H1 (cell line): ENCODE results near the gene HS6ST3. TPM values are rescaled to one million over a fixed set of nuclear protein-coding genes. Genes with fewer than 3 reads are reported as not detected.

ENCODE experiments used
- CTCF ChIA-PET: fragments of 300-600 bp; sonication (Branson Sonifier 250); formaldehyde crosslinking; loops from one replicate; lab custom pipeline; 2021; ENCODE audit not compliant: partially characterized antibody; lab: Charles Lee
- POLR2A ChIA-PET: fragments of 300-600 bp; sonication (Branson Sonifier 250); formaldehyde crosslinking; loops from one replicate; lab custom pipeline; 2021; ENCODE audit warnings: inconsistent platforms; ENCODE audit not compliant: partially characterized antibody; lab: Charles Lee
- DNase-seq, 2 experiments: peaks; one replicate each; pipeline versions ENCODE4 v3.0.0 to v3.0.0-alpha.2; 2010 to 2022; ENCODE audit warnings: low spot score in 2 of 2, low read depth in 1 of 2, mixed read lengths in 1 of 2
- FAIRE-seq: peaks from 2 replicates; lab custom pipeline; 2011; peaks lifted over from hg19 to GRCh38; lab: Jason Lieb, UNC
- H2AFZ ChIP-seq: 2 replicates; pipeline ENCODE4 v1.8.1; 2012; ENCODE audit warnings: low read length, inconsistent platforms
- H2AK5ac ChIP-seq: 2 replicates; pipeline ENCODE4 v1.6.1; 2013; ENCODE audit warnings: low read depth, low read length
- H2BK120ac ChIP-seq: replicated peaks from 2 replicates; pipeline ENCODE3; 2013; ENCODE audit warnings: low read depth, low read length, inconsistent platforms
- H2BK12ac ChIP-seq: 2 replicates; pipeline ENCODE4 v1.6.1; 2013; ENCODE audit warnings: low read depth, low read length
- H2BK15ac ChIP-seq: 2 replicates; pipeline ENCODE4 v1.6.1; 2013; ENCODE audit warnings: low read length
- H2BK20ac ChIP-seq: 2 replicates; pipeline ENCODE4 v1.6.1; 2013; ENCODE audit warnings: low read length
- H2BK5ac ChIP-seq: 2 replicates; pipeline ENCODE4 v1.6.1; 2013; ENCODE audit warnings: low read depth, low read length
- H3K14ac ChIP-seq: 2 replicates; pipeline ENCODE4 v1.6.1; 2013; ENCODE audit warnings: inconsistent platforms; ENCODE audit not compliant: insufficient read length
- H3K18ac ChIP-seq: 2 replicates; pipeline ENCODE4 v1.6.1; 2013; ENCODE audit warnings: low read length; ENCODE audit errors: extremely low read depth
- H3K23ac ChIP-seq: 2 replicates; pipeline ENCODE4 v1.6.1; 2013; ENCODE audit warnings: inconsistent platforms; ENCODE audit not compliant: insufficient read length
- H3K23me2 ChIP-seq: 2 replicates; pipeline ENCODE4 v1.6.1; 2013; ENCODE audit warnings: low read depth, low read length
- H3K27ac ChIP-seq: 2 replicates; pipeline ENCODE4 v1.6.1; 2011; ENCODE audit warnings: low read depth, low read length, inconsistent platforms
- H3K27me3 ChIP-seq, 4 experiments: replicated peaks in 1 of 4; 1 replicate in 1 of 4; 2 replicates in 3 of 4; pipeline versions ENCODE4 v1.6.1 to v1.8.1; 2011 to 2013; ENCODE audit warnings: low read length in 3 of 4, mild to moderate bottlenecking in 3 of 4, inconsistent platforms in 2 of 4, mixed read lengths in 2 of 4, moderate library complexity in 1 of 4; ENCODE audit not compliant: control insufficient read depth in 3 of 4, insufficient read depth in 3 of 4; ENCODE audit errors: extremely low read depth in 1 of 4
- H3K36me3 ChIP-seq, 4 experiments: 2 replicates each; pipeline versions ENCODE4 v1.6.1 to v1.8.1; 2011 to 2013; ENCODE audit warnings: mild to moderate bottlenecking in 4 of 4, low read length in 3 of 4, moderate library complexity in 2 of 4, control low read depth in 1 of 4, inconsistent platforms in 1 of 4; ENCODE audit not compliant: insufficient read depth in 4 of 4, control insufficient read depth in 2 of 4
- H3K4ac ChIP-seq: replicated peaks from 2 replicates; pipeline ENCODE3; 2013; ENCODE audit warnings: low read length, low read depth, mixed read lengths, inconsistent platforms; ENCODE audit not compliant: insufficient read length
- H3K4me1 ChIP-seq, 4 experiments: replicated peaks in 1 of 4; 1 replicate in 1 of 4; 2 replicates in 3 of 4; pipeline versions ENCODE4 v1.6.1 to v1.8.1; 2011 to 2013; ENCODE audit warnings: low read length in 3 of 4, inconsistent platforms in 2 of 4, mixed read lengths in 1 of 4; ENCODE audit not compliant: insufficient read depth in 4 of 4, control insufficient read depth in 3 of 4
- H3K4me2 ChIP-seq, 2 experiments: 2 replicates each; pipeline versions ENCODE4 v1.6.1 to v1.8.1; 2011 to 2013; ENCODE audit warnings: low read depth in 2 of 2, low read length in 2 of 2, control low read depth in 1 of 2, inconsistent platforms in 1 of 2, mild to moderate bottlenecking in 1 of 2; ENCODE audit not compliant: insufficient read depth in 1 of 2
- H3K4me3 ChIP-seq, 4 experiments: fragments of 200-600, 300-600 bp in 1 of 4; sonication (generic), shearing (Covaris generic), sonication (Bioruptor Twin) in 1 of 4; 2 replicates each; pipeline versions ENCODE4 v1.5.1 to v1.8.1; 2011 to 2016; ENCODE audit warnings: low read length in 4 of 4, low read depth in 3 of 4, control low read depth in 2 of 4, inconsistent platforms in 2 of 4, mild to moderate bottlenecking in 2 of 4, mixed read lengths in 1 of 4, moderate library complexity in 1 of 4; ENCODE audit not compliant: insufficient read depth in 2 of 4; ENCODE audit errors: extremely low read depth in 1 of 4
- H3K56ac ChIP-seq: replicated peaks from 2 replicates; pipeline ENCODE3; 2013; ENCODE audit warnings: low read depth, mild to moderate bottlenecking, mixed read lengths, low read length, inconsistent platforms; ENCODE audit not compliant: insufficient read length
- H3K79me1 ChIP-seq: 2 replicates; pipeline ENCODE4 v1.6.1; 2013; ENCODE audit warnings: low read depth, low read length, control low read depth
- H3K79me2 ChIP-seq, 2 experiments: 2 replicates each; pipeline versions ENCODE4 v1.6.1 to v1.8.1; 2012 to 2013; ENCODE audit warnings: low read length in 2 of 2, mild to moderate bottlenecking in 2 of 2, inconsistent platforms in 1 of 2; ENCODE audit not compliant: insufficient read depth in 2 of 2, control insufficient read depth in 1 of 2
- H3K9ac ChIP-seq, 4 experiments: replicated peaks in 1 of 4; 1 replicate in 1 of 4; 2 replicates in 3 of 4; pipeline versions ENCODE4 v1.6.1 to v1.8.1; 2011 to 2013; ENCODE audit warnings: low read depth in 3 of 4, low read length in 3 of 4, control low read depth in 2 of 4, mild to moderate bottlenecking in 2 of 4, moderate library complexity in 2 of 4, inconsistent platforms in 1 of 4; ENCODE audit errors: extremely low read depth in 1 of 4
- H3K9me3 ChIP-seq, 2 experiments: 2 replicates each; pipeline versions ENCODE4 v1.6.1 to v1.8.1; 2012 to 2013; ENCODE audit warnings: mild to moderate bottlenecking in 2 of 2, moderate library complexity in 2 of 2, control low read depth in 1 of 2, inconsistent platforms in 1 of 2, low read depth in 1 of 2, low read length in 1 of 2, mixed read lengths in 1 of 2; ENCODE audit not compliant: insufficient read depth in 2 of 2
- H4K20me1 ChIP-seq, 2 experiments: replicated peaks in 1 of 2; 2 replicates each; pipeline versions ENCODE3 to v1.8.1; 2011 to 2013; ENCODE audit warnings: inconsistent platforms in 2 of 2, low read length in 2 of 2, mild to moderate bottlenecking in 1 of 2; ENCODE audit not compliant: insufficient read depth in 2 of 2, control insufficient read depth in 1 of 2
- H4K5ac ChIP-seq: 2 replicates; pipeline ENCODE4 v1.6.1; 2013; ENCODE audit warnings: low read length, low read depth, mixed read lengths, inconsistent platforms; ENCODE audit not compliant: insufficient read length
- H4K8ac ChIP-seq: 2 replicates; pipeline ENCODE4 v1.8.0; 2013; ENCODE audit warnings: mild to moderate bottlenecking, moderate library complexity, low read length, inconsistent platforms; ENCODE audit not compliant: insufficient read depth; ENCODE audit errors: extremely low read depth
- H4K91ac ChIP-seq: replicated peaks from 2 replicates; pipeline ENCODE3; 2013; ENCODE audit warnings: low read length, mixed read lengths, inconsistent platforms; ENCODE audit not compliant: insufficient read length
- BACH1 ChIP-seq: IDR thresholded peaks from 2 replicates; pipeline ENCODE4 v1.6.1; 2012; ENCODE audit warnings: low read length, improper control_type of control experiment
- EGR1 ChIP-seq: IDR thresholded peaks from 2 replicates; pipeline ENCODE4 v1.6.1; 2011; ENCODE audit warnings: low read depth, low read length, borderline replicate concordance
- GTF2F1 ChIP-seq: IDR thresholded peaks from 2 replicates; pipeline ENCODE4 v1.6.1; 2012; ENCODE audit warnings: low read depth, low read length, improper control_type of control experiment, borderline replicate concordance
- JUN ChIP-seq: IDR thresholded peaks from 2 replicates; pipeline ENCODE4 v1.6.1; 2011; ENCODE audit warnings: low read depth, mild to moderate bottlenecking, improper control_type of control experiment, low read length
- KDM4A ChIP-seq: IDR thresholded peaks from one replicate; pipeline ENCODE4 v1.7.1; 2012; ENCODE audit warnings: low read depth, mild to moderate bottlenecking, moderate library complexity, low read length, inconsistent platforms; ENCODE audit not compliant: severe bottlenecking
- MAFK ChIP-seq: IDR thresholded peaks from 2 replicates; pipeline ENCODE4 v1.6.1; 2012; ENCODE audit warnings: low read depth, mild to moderate bottlenecking, improper control_type of control experiment, low read length
- POU5F1 ChIP-seq: IDR thresholded peaks from 2 replicates; pipeline ENCODE4 v1.6.1; 2011; ENCODE audit warnings: low read depth, mild to moderate bottlenecking, low read length, moderate library complexity
- RBBP5 ChIP-seq: IDR thresholded peaks from 2 replicates; pipeline ENCODE4 v1.7.1; 2012; ENCODE audit warnings: low read depth, mild to moderate bottlenecking, inconsistent platforms, low read length, moderate library complexity, borderline replicate concordance
- RXRA ChIP-seq: IDR thresholded peaks from 2 replicates; pipeline ENCODE4 v1.6.1; 2011; ENCODE audit warnings: low read depth, mild to moderate bottlenecking, low read length, moderate library complexity; ENCODE audit not compliant: insufficient read depth
- SIN3A ChIP-seq, 2 experiments: IDR thresholded peaks in 1 of 2; conservative IDR thresholded peaks in 1 of 2; 2 replicates each; pipeline ENCODE4 v1.6.1; 2011 to 2012; ENCODE audit warnings: low read length in 2 of 2, improper control_type of control experiment in 1 of 2, low read depth in 1 of 2, mild to moderate bottlenecking in 1 of 2
- SP1 ChIP-seq: IDR thresholded peaks from 2 replicates; pipeline ENCODE4 v1.6.1; 2011; ENCODE audit warnings: low read depth, low read length
- SRF ChIP-seq: IDR thresholded peaks from 2 replicates; pipeline ENCODE4 v1.6.1; 2011; ENCODE audit warnings: mild to moderate bottlenecking, low read depth, low read length, moderate library complexity
- SUZ12 ChIP-seq: fragments of 200-600 bp; sonication (generic); IDR thresholded peaks from 2 replicates; pipeline ENCODE4 v1.6.1; 2012; ENCODE audit warnings: mild to moderate bottlenecking, inconsistent platforms, low read length, moderate library complexity, mixed read lengths
- TCF12 ChIP-seq: IDR thresholded peaks from 2 replicates; pipeline ENCODE4 v1.6.1; 2011; ENCODE audit warnings: low read depth, mild to moderate bottlenecking, low read length
- TEAD4 ChIP-seq: IDR thresholded peaks from 2 replicates; pipeline ENCODE4 v1.6.1; 2012; ENCODE audit warnings: low read depth, low read length, inconsistent platforms, mixed read lengths
- WGBS, 2 experiments: shearing (Covaris generic) in 1 of 2; methylation state at CpG; one replicate each; pipeline versions ENCODE4 v1.1.6 to v1.1.7; 2013 to 2015; ENCODE audit warnings: low lambda C conversion rate in 2 of 2, mixed read lengths in 2 of 2, inconsistent platforms in 1 of 2, low coverage in 1 of 2, missing lambda C conversion rate in 1 of 2; ENCODE audit not compliant: insufficient replicate concordance in 2 of 2, insufficient coverage in 1 of 2, insufficient read length in 1 of 2; ENCODE audit errors: extremely low coverage in 1 of 2, missing lambda C conversion rate in 1 of 2; 5-methylcytosine and 5-hydroxymethylcytosine counted together
- polyA plus RNA-seq, 7 experiments: library from polyadenylated mRNA; depleted of rRNA in 3 of 7; stranded (reverse) in 5 of 7; unstranded in 2 of 7; fragments of >200 nt in 5 of 7; fragments of 200-250 nt in 2 of 7; gene quantifications; 1 replicate in 5 of 7; 2 replicates in 1 of 7; 4 replicates in 1 of 7; pipeline versions ENCODE4 v1.2.1 to v1.2.3, GENCODE V29; 2011 to 2013; ENCODE audit warnings: missing spikeins in 2 of 7, mixed read lengths in 2 of 7
- total RNA-seq: library from RNA; stranded (reverse); fragmentation: NEBNext Ultra II Directional; extraction: Animal tissue kit (Norgen Biotek cat#: 25700); gene quantifications from 2 replicates; pipeline ENCODE4 v1.2.1, GENCODE V29; 2021

HS6ST3 gene
- total and polyA plus RNA-seq, 2 of the 8 experiments (the other 6 are each of a cell fraction or from before 2014, with no cell fraction given): 0.45 to 1.2 TPM

GRCh38 chr13:96500953-96501352, 411.0 kb downstream of the HS6ST3 start:
- POLR2A ChIA-PET: no interaction called here
- Histone ChIP-seq H2BK5ac (no peak overlapping the region), H3K56ac (no peak overlapping the region), H3K4me1 (peaks cover 0 to 3% (median 1%) of the 10 kb centered on the region in 4 experiments; a peak in 3 of 7 replicates), H3K79me2 (no peaks in the 10 kb centered on the region), H3K4ac (no peak overlapping the region), H3K23me2 (no peaks in the 10 kb centered on the region), H3K14ac (no peak overlapping the region), H3K27ac (no peak overlapping the region), H3K9ac (no peak overlapping the region), H2BK12ac (no peak overlapping the region), H3K27me3 (peaks cover 0 to 1% (median 0%) of the 10 kb centered on the region in 4 experiments; a peak in 1 of 7 replicates), H2BK15ac (no peak overlapping the region), H4K20me1 (no peaks in the 10 kb centered on the region), H3K23ac (no peak overlapping the region), H3K36me3 (no peaks in the 10 kb centered on the region), H2AFZ (no peak overlapping the region), H3K18ac (no peak overlapping the region), H3K4me3 (no peak overlapping the region), H2AK5ac (no peak overlapping the region), H3K79me1 (no peaks in the 10 kb centered on the region), H2BK120ac (no peak overlapping the region), H3K9me3 (no peaks in the 10 kb centered on the region), H4K5ac (no peak overlapping the region), H2BK20ac (no peak overlapping the region), H3K4me2 (no peak overlapping the region), H4K91ac (no peak overlapping the region), H4K8ac (no peak overlapping the region)
- DNase-seq (no peak), FAIRE-seq (no peak)
- CTCF ChIA-PET: interaction anchor here (0.6 to 1.0 kb wide), 2 partner anchors 9 to 1915 kb away, joined by 3 to 6 read pairs; no protein-coding TSS in a partner anchor
- WGBS, 2 experiments: 100% methylated on average over 1 of the region's 1 CpG; no CpG with 5 or more reads in 1 of the 2 experiments
- no peak for TF ChIP-seq SP1
- TF ChIP-seq SUZ12: no peak
- no peak for TF ChIP-seq JUN
- TF ChIP-seq GTF2F1: no peak
- TF ChIP-seq KDM4A: no peak
- no peak for TF ChIP-seq TEAD4
- no peak for TF ChIP-seq MAFK
- no peak for TF ChIP-seq RXRA
- no peak for TF ChIP-seq SIN3A (conservative IDR thresholded peaks at IDR 0.05 in 1 of 2, IDR thresholded peaks at IDR 0.05 in 1 of 2; ENCODE audit: low read depth in 1 of 2, low read length in 2 of 2)
- TF ChIP-seq BACH1: no peak
- no peak for TF ChIP-seq POU5F1
- TF ChIP-seq SRF: no peak
- no peak for TF ChIP-seq RBBP5
- no peak for TF ChIP-seq TCF12
- TF ChIP-seq EGR1: no peak
